SK-N-DZ (cell line): ENCODE results near the gene SRC.

Source experiments
- DNase-seq: peaks from one replicate; pipeline ENCODE4 v3.0.0-alpha.2; 2015; ENCODE audit warnings: low spot score

The SRC gene

GRCh38 chr20:37315021-37315451 is 30.9 kb upstream of the SRC start:
- no peak for DNase-seq

DNA sequence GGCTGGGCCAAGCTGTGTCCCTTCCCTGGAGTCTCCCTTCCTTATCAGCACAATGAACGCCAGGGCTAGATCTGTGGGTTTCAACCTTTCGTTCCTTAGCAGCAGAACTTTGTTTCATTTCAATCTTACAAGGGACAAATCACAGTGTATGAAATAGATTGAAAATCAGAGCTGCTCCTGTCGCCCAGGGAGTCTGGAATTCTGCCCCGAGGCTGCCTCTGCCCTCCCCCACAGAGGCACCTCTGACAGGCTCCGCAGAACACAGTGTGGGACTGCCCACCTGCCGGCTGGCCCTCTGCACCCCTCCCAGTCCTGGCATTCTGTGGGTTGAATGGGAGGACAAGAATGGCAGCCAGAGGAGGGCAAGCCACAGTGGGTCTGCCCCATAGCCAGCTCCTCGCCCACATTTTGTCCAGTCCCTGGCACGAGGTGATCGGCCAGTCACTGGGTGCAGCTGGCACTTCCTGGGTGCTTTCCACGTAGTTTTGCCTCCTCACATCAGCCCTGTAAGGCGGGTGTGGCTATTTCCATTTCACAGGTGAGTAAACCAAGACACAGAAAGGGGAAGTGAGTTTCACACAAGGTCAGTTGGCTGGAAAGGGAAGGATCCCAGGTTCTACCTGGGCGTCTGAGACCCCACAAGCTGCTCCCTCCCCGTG is 30.4 kb upstream of the SRC start:
- DNase-seq, result no peak

DNA sequence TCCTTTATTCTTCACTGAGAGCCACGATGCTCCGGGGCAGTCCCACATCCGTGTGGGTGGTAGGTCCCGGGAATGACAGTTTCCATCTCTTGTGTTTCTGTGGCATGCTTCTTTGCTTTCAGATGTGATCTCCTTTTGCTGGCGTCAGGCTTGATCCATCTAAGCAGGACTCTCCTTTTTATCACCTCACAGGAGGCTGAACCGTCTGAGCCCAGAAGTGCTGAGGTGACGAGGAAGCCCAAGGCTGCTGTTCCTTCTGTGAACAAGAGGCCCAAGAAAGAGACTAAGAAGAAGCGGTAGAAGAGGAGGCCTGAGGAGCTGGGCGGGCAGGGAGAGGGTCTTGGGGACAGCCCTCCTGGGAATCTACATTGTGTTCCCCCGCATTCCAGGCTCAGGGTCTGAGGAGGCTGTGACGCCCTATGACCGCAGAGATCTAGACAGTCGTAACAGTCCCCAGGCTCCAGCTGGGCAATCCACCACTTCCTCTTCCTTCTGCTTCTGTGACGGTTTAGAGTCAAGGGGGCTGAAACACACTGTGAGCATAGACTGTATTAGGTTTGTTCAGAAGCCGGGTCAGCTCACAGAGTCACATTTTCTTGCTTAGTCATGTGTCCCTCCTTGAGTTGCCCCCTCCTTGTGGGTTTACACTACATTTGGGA is 29.7 kb upstream of the SRC start:
- DNase-seq, result no peak

DNA sequence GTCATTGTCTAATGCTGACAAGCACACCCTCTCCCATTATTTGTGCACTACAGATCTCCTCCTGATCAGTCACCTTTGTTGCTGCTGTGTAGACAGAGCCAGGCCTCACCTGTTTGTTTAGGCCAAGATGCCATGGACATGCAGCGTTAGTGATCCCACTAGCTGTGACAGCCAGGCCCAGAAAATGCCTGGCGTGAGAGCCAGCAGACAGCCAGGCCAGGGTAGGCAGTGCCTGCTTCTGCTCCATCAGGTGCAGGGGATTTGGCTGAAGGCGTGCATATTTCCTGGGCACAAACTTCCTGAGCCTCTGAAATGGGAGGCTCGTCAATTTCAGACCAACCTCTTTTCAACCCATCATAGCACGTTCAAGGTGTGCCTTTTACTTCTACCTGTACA is 29.2 kb upstream of the SRC start:
- DNase-seq, result no peak

- no peak for DNase-seq
Observed at GRCh38 chr20:37317316-37317715, 28.6 kb upstream of the SRC start.

DNA sequence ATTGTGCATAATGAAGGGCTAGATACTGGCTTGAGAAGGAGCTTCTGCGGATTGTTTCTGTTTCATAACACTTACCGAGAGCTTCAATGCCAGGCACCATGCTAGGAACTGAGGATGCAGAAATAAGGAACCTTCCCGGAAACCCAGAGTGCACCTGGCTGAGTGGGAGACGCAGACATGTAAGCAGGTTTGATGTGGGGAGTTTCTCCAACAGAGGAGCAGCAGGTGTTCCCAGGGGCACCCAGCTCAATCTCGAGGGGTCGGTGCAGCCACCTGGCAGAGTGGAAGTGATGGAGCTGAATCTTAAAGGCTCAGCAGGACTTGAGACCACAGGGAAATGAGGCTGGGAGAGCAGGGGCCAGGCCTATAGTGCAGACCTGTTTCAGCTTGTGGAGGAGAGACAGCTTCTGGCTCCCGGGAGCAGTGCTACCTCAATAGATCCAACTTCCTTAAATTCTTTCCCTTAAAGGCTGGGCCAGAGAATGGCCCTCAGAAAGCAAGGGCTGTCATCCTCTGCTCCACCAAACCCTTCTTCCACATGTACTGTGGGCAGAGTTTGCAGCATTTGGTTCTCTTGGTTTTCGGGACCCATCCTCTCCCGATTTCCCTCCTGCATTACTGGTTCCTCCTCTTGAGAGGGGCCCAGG is 27.8 kb upstream of the SRC start:
- DNase-seq, result no peak

GRCh38 chr20:37319151-37319671 is 26.7 kb upstream of the SRC start:
- peak; percentile 88 for DNase-seq

- DNase-seq, result no peak
Observed at GRCh38 chr20:37323985-37324384, 22.0 kb upstream of the SRC start.

GRCh38 chr20:37325206-37325605 is 20.7 kb upstream of the SRC start:
- DNase-seq, result peak; percentile 71

- no peak for DNase-seq
Observed at GRCh38 chr20:37326666-37327065, 19.3 kb upstream of the SRC start.

GRCh38 chr20:37327748-37328147 is 18.2 kb upstream of the SRC start:
- DNase-seq, result no peak

- DNase-seq, result no peak
Observed at GRCh38 chr20:37328149-37328945, 17.6 kb upstream of the SRC start.

DNA sequence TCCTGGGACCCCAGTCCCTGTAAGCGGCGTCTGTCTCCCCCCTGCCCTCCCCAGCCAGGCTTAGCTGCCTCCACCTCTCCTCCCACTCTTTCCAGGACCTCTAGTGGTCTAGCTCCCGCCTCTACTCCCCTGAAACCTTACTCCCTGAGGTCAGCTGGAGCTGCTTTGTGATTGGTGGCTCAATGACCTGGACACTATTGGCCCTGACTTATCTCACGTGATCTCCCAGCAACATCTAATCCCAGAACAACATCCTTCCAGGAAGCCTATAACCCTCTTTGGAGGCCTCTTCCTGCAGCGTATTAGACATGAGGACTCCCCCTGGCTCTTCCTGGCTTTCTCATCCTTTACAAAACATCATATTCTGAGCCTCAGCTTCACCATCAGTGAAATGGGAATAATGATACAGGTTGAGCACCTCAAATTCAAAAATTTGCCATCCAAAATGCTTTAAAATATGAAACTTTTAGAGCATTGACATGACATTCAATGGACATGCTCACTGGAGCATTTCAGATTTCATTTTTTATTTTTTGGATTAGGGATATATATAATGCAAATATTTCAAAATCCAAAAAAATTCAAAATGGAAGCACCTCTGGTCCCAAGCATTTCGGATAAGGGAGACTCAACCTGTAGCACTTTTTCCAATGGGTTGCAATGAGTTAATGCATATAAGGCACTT is 16.3 kb upstream of the SRC start:
- peak; percentile 61 for DNase-seq

- no peak for DNase-seq
Observed at GRCh38 chr20:37330316-37330715, 15.6 kb upstream of the SRC start.

DNA sequence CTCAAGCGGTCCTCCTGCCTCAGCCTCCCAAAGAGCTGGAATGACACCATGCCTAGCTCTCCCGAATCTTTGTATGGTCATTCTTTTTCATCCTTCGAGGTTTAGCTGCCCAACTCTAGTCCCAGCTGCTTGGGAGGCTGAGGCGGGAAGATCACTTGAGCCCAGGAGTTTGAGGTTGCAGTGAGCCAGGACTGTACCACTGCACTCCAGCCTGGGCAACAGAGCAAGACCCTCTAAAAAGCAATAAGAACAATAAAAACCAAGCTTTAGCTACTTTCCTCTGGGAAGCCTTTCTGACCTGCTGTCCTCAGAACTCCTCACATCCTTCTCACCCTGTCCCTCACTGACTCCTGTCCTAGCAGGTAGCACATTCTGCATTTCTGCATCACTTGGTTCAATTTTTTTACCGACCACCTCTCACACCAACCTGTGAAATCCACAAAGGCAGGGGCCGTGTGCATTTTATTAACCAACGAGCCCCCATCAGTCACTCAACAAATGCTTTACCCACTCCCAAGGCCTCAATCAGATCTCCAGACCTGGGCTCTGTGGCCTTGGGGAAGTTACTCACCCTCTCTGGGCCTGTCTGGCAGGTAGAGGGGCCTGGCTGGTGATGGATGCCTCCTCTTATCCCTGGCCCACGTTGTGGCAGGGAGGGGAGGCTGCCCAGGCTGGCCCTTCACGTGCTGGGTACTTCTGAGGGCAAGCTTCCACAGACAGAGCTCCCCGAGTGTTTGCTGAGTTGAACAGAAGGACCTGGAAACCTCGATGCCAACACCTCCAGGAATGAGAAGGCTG is 14.7 kb upstream of the SRC start:
- no peak for DNase-seq

- no peak for DNase-seq
Observed at GRCh38 chr20:37333130-37333847, 12.7 kb upstream of the SRC start.

DNA sequence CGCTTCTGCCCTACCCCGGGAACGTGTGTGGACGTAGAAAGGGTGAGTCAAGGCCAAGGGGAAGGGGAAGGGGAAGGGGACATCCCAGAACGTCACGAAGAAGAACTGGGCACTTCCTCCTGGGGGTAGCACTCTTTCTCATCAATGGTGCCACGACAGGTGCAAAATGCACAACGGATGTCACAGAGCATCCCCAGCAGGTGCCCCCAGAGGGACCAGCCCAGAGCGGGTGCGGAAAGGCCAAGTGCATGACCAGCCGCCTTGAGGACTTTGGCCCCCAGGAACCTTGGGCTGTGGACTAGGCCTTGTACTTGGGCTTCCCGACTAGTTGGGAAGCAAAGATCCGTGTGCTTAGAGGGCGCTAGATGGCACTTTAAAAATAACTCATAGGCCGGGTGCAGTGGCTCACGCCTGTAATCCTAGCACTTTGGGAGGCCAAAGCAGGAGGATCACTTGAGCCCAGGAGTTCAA is 12.1 kb upstream of the SRC start:
- DNase-seq, result no peak

- no peak for DNase-seq
Observed at GRCh38 chr20:37334450-37334849, 11.5 kb upstream of the SRC start.

- DNase-seq, result no peak
Observed at GRCh38 chr20:37335642-37336368, 10.1 kb upstream of the SRC start.
